ENCODE measurements around the gene LTA4H. TPM values are rescaled to one million over a fixed set of nuclear protein-coding genes. Genes with fewer than 3 reads are reported as not detected.
"Not testable (repeated sequence)": the region's sequence is repeated elsewhere in the genome, so short reads cannot be mapped to it uniquely, and the experiment has no call there.

LTA4H gene
- total RNA-seq, 1 donor from 2014 or later, result 124 TPM

DNA sequence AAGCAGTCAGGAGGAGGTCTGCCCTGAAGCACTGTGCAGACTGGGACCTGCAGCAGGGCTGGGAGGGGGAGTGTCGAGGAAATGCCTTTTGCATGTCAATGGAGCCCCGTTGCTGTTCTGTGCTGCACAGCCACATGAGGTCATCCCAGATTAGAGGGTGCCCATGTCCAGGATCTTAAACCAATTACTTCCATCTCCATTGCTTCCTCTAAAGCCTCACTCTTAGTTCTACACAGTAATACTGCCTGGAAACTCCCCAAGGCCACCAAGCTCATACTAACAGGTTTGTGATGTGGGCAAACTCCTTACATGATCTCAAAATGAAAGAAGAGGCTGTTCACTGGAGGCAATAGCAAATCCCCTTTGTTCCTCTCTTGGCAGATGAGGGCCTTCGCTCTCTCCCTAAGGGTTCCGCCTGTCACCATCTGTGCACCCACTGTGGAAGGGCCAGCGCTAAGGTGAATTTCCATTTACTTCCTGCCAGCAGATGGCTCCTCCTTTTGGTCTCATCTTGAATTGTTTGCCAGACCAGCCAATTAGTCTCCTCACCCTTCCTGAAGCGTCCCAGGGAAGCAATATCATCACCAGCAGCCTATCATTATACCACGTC, 35.4 kb upstream of the LTA4H start:
- ChIA-PET POLR2A (no interaction called here), CTCF (interaction anchor here (0.6 to 1.0 kb wide), 2 partner anchors 144 kb away, joined by 3 to 4 read pairs; no protein-coding TSS in a partner anchor)
- H3K4me1 Mint-ChIP-seq, result peaks cover 25% of the 10 kb centered on the region
- TF ChIP-seq, protein P1, sequence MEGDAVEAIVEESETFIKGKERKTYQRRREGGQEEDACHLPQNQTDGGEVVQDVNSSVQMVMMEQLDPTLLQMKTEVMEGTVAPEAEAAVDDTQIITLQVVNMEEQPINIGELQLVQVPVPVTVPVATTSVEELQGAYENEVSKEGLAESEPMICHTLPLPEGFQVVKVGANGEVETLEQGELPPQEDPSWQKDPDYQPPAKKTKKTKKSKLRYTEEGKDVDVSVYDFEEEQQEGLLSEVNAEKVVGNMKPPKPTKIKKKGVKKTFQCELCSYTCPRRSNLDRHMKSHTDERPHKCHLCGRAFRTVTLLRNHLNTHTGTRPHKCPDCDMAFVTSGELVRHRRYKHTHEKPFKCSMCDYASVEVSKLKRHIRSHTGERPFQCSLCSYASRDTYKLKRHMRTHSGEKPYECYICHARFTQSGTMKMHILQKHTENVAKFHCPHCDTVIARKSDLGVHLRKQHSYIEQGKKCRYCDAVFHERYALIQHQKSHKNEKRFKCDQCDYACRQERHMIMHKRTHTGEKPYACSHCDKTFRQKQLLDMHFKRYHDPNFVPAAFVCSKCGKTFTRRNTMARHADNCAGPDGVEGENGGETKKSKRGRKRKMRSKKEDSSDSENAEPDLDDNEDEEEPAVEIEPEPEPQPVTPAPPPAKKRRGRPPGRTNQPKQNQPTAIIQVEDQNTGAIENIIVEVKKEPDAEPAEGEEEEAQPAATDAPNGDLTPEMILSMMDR (IDR thresholded peaks at IDR 0.05), result no peak
- peaks cover 2% of the 10 kb centered on the region for H3K9me3 Mint-ChIP-seq
- no peaks in the 10 kb centered on the region for H3K27me3 Mint-ChIP-seq
- peak overlapping the region; percentile 9 for H3K27ac Mint-ChIP-seq
- intact Hi-C loops (cut with micrococcal nuclease), result no loop called here
- peak overlapping the region; percentile 1 for H3K4me3 Mint-ChIP-seq
- ATAC-seq (ENCODE audit: low read depth) (peak; percentile 73), DNase-seq (no peak)
- no peaks in the 10 kb centered on the region for H3K36me3 Mint-ChIP-seq (ENCODE audit: low read depth)

DNA sequence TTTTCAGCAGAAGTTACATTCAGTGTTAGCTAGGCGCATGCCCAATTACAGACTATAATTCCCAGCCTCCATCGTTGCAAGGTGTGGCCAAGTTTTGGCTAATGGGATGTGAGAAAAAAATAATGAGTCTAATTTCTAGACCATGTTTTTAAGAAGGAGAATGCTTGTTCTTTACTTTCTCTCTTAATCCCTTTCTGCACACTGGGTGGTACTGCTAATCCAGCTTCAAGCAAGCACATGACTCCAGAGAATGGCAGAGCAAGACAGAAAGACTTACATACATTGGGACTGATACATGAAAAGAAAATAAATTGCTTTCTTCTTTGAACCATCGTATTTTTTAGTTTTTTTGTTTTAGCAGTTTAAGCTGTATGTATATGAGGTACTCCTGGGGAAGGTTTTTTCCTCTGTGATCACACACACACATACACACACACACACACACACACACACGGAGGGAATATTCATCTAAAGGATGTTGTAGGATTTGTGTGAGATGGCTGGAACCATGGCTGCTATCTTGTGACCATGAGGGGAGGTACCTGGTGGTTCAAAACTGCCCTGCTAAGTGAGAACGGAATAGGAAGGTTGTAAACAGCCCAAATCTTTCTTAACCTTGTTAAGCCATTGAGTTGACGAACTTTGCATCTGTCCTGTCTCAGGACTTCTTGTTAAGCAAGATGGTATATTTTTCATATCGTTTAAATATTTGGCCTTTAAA, 34.3 kb upstream of the LTA4H start:
- peaks cover 25% of the 10 kb centered on the region for H3K4me1 Mint-ChIP-seq
- H3K27ac Mint-ChIP-seq, result no peak overlapping the region
- no peaks in the 10 kb centered on the region for H3K36me3 Mint-ChIP-seq (ENCODE audit: low read depth)
- intact Hi-C loops (cut with micrococcal nuclease), result no loop called here
- ChIA-PET POLR2A (no interaction called here), CTCF (interaction anchor here (1.1 kb wide), 1 partner anchor 447 kb away, joined by 3 read pairs; no protein-coding TSS in a partner anchor)
- DNase-seq, result no peak
- no peak for ATAC-seq (ENCODE audit: low read depth)
- TF ChIP-seq, protein P1 (IDR thresholded peaks at IDR 0.05), result no peak
- no peak overlapping the region for H3K4me3 Mint-ChIP-seq
- peaks cover 2% of the 10 kb centered on the region for H3K9me3 Mint-ChIP-seq
- no peaks in the 10 kb centered on the region for H3K27me3 Mint-ChIP-seq

DNA sequence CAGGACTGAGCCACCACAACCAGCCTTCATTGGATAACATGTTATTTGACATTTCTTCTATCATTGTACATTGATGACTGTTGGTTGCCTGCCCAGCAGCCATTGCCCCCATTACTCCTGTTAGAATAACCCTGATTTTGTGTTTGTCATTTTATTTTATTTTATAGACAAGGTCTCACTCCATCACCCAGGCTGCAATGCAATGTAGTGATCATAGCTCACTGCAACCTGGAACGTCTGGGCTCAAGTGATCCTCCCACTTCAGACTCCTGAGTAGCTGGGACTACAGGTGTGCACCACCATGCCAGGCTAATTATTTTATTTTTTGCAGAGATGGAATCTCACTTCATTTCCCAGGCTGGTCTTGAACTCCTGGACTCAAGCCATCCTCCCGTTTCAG, 33.2 kb upstream of the LTA4H start:
- Mint-ChIP-seq H3K27me3 (no peaks in the 10 kb centered on the region), H3K36me3 (ENCODE audit: low read depth) (no peaks in the 10 kb centered on the region), H3K27ac (no peak overlapping the region), H3K4me3 (no peak overlapping the region), H3K4me1 (peaks cover 34% of the 10 kb centered on the region), H3K9me3 (peaks cover 2% of the 10 kb centered on the region)
- no peak for DNase-seq
- no peak for ATAC-seq (ENCODE audit: low read depth)
- intact Hi-C loops (cut with micrococcal nuclease), result no loop called here
- ChIA-PET POLR2A (no interaction called here), CTCF (interaction anchor here (5.5 kb wide), 1 partner anchor 147 kb away, joined by 36 read pairs; no protein-coding TSS in a partner anchor)
- TF ChIP-seq, protein P1 (IDR thresholded peaks at IDR 0.05), result no peak

DNA sequence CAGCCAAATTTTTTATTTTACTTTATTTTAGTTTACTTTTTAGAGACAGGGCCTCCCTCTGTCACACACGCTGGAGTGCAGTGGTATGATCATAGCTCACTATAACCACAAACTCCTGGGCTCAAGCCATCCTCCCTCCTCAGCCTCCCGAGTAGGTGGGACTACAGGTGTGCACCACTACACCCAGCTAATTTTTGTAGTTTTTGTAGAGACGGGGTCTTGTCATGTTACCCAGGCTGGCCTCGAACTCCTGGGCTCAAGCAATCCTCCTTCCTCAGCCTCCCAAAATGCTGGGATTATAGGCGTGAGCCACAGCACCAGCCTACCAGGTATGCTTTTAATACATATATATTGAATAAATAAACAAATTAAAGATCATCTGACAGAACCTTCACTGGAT, 32.7 kb upstream of the LTA4H start:
- intact Hi-C loops (cut with micrococcal nuclease), result no loop called here
- Mint-ChIP-seq H3K4me3 (no peak overlapping the region), H3K27me3 (no peaks in the 10 kb centered on the region), H3K4me1 (peaks cover 33% of the 10 kb centered on the region), H3K36me3 (ENCODE audit: low read depth) (no peaks in the 10 kb centered on the region), H3K27ac (no peak overlapping the region), H3K9me3 (peaks cover 2% of the 10 kb centered on the region)
- ATAC-seq (ENCODE audit: low read depth) (no peak), DNase-seq (no peak)
- CTCF ChIA-PET, result interaction anchor here (5.5 kb wide), 1 partner anchor 148 kb away, joined by 36 read pairs; no protein-coding TSS in a partner anchor
- TF ChIP-seq, protein P1 (IDR thresholded peaks at IDR 0.05), result no peak
- POLR2A ChIA-PET, result no interaction called here

DNA sequence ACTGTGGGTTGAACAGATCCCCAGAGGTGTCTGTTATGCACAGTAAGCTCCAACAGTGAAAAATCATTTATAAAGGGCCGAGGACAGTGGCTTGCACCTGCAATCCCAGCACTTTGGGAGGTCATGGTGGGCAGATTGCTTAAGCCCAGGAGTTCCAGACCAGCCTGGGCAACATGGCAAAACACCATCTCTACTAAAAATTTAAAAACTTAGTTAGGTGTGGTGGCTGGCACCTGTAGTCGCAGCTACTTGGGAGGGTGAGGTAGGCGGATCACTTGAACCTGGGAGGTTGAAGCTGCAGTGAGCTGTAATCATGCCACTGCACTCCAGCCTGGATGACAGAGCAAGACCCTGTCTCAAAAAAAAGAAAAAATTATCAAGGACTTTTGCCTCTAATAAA, 30.4 kb upstream of the LTA4H start:
- H3K4me1 Mint-ChIP-seq, result peaks cover 37% of the 10 kb centered on the region
- DNase-seq; H3K9me3 Mint-ChIP-seq; ATAC-seq (ENCODE audit: low read depth); intact Hi-C loops (cut with micrococcal nuclease); H3K27ac Mint-ChIP-seq; H3K36me3 Mint-ChIP-seq (ENCODE audit: low read depth); H3K27me3 Mint-ChIP-seq; H3K4me3 Mint-ChIP-seq: not testable (repeated sequence)
- ChIA-PET POLR2A (interaction anchor here (0.9 to 1.7 kb wide), 2 partner anchors 130 to 149 kb away, joined by 4 to 6 read pairs; no protein-coding TSS in a partner anchor), CTCF (interaction anchor here (0.9 to 5.5 kb wide), 4 partner anchors 143 to 451 kb away, joined by 3 to 36 read pairs (median 8); no protein-coding TSS in a partner anchor)

Data from activated B cell treated with CpG ODN at 0.5 μM for 24 hours (primary cell).